ENCODE results near the gene STX11.

GRCh38 chr6:144194293-144194810 lies 44.0 kb downstream of the STX11 start:
- no peak for TF ChIP-seq EP300 (IDR thresholded peaks at IDR 0.05)
- TF ChIP-seq REST (IDR thresholded peaks at IDR 0.05) = no peak
- TF ChIP-seq CTCF (IDR thresholded peaks at IDR 0.05) = no peak
- no peak for TF ChIP-seq KDM5A (IDR thresholded peaks at IDR 0.05)
- no peak for TF ChIP-seq RCOR1 (IDR thresholded peaks at IDR 0.05; ENCODE audit: low read depth, low read length)
- no peak for TF ChIP-seq TP53 (CRISPR knock-in tag; IDR thresholded peaks at IDR 0.05)
- TF ChIP-seq BHLHE40 (IDR thresholded peaks at IDR 0.05; ENCODE audit: low read depth, low read length) = no peak
- no peak for TF ChIP-seq CBX2 (IDR thresholded peaks at IDR 0.05; ENCODE audit: borderline replicate concordance, low read depth)
- no peak for TF ChIP-seq CHD4 (IDR thresholded peaks at IDR 0.05; ENCODE audit: borderline replicate concordance)

Data from A549 (cell line).